ENCODE data around the gene THSD7A.
A peak's percentile ranks its signal among the peaks of the same experiment; 100 is the strongest.

Gene THSD7A

DNA sequence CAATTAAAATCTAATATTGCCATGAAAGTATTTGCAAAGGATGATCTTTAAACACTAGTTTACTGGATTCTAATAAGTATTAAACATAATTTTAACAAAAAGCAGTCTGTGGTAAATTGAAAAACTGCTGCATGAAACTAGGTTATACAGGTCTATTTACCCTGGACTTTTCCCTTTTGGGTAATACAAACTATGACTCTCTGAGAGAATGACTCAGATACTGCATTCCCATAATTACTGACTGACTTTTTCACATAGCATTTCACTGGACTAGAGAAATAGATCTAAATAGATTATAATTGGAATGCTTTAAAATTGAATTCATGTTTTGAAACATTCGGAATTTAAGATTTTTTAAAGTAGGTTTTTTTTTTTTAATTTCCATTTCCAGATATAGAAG lies 395.7 kb downstream of the THSD7A start:
- H3K27ac ChIP-seq, result no peak overlapping the region
- TF ChIP-seq, protein P1, sequence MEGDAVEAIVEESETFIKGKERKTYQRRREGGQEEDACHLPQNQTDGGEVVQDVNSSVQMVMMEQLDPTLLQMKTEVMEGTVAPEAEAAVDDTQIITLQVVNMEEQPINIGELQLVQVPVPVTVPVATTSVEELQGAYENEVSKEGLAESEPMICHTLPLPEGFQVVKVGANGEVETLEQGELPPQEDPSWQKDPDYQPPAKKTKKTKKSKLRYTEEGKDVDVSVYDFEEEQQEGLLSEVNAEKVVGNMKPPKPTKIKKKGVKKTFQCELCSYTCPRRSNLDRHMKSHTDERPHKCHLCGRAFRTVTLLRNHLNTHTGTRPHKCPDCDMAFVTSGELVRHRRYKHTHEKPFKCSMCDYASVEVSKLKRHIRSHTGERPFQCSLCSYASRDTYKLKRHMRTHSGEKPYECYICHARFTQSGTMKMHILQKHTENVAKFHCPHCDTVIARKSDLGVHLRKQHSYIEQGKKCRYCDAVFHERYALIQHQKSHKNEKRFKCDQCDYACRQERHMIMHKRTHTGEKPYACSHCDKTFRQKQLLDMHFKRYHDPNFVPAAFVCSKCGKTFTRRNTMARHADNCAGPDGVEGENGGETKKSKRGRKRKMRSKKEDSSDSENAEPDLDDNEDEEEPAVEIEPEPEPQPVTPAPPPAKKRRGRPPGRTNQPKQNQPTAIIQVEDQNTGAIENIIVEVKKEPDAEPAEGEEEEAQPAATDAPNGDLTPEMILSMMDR (conservative IDR thresholded peaks at IDR 0.05), result no peak
- TF ChIP-seq ZFX (IDR thresholded peaks at IDR 0.05), result no peak

DNA sequence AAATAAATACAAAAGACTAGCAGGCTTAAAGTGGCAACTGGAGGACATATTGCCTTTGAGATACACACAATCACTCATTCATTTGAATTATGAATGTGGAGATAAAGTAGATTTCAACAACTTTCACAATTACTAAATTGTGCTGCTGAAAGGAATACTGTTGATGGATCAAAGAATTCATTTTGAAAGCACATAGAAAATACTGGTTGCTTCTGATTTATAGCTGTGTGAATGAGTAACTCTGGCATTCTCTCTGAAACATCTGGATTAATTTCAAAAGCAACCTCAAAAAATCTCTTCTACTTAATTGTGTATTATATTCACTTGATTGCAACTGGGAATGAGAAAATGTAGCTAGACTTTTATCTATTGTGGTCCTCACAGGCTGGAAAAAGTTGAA lies 397.6 kb downstream of the THSD7A start:
- H3K27ac ChIP-seq, result no peak overlapping the region
- TF ChIP-seq, protein P1 (conservative IDR thresholded peaks at IDR 0.05), result no peak
- TF ChIP-seq ZFX (IDR thresholded peaks at IDR 0.05), result no peak

DNA sequence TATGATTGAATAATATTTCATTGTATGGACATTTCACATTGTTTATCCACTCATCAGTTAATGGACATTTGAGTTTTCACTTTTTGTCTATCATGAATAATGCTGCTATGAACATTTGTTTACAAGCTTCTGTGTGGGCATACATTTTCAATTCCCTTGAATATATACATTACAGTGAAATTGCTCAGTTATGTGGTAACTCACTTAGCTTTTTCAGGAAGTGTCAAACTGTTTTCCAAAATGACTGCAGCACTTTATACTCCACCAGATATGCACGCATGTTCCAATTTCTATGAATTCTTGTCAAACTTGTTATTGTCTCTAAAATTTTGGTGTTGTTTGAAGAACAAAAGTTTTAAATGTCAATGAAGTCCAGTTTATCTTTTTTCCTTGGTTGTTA lies 401.2 kb downstream of the THSD7A start:
- no peak for TF ChIP-seq ZFX (IDR thresholded peaks at IDR 0.05)
- TF ChIP-seq, protein P1 (conservative IDR thresholded peaks at IDR 0.05), result no peak
- no peak overlapping the region for H3K27ac ChIP-seq

DNA sequence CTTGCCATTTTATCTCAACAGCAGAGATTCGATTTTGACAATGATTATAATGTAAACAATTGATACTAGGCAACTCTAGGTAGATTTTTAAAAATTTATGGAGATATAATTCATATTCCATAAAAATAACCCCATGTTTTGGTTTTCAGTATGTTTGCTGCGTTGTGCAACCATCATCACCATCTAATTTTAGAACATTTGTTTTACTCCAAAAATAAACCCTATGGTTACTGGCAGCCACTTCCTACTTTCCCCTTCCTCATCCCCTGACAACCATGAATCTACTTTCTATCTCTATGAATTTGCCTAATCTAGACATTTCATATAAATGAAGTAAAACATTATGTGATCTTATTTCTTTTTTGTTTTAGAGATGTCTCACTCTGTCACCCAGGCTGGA lies 401.9 kb downstream of the THSD7A start:
- no peak for TF ChIP-seq ZFX (IDR thresholded peaks at IDR 0.05)
- TF ChIP-seq, protein P1 (conservative IDR thresholded peaks at IDR 0.05), result no peak
- H3K27ac ChIP-seq, result no peak overlapping the region

DNA sequence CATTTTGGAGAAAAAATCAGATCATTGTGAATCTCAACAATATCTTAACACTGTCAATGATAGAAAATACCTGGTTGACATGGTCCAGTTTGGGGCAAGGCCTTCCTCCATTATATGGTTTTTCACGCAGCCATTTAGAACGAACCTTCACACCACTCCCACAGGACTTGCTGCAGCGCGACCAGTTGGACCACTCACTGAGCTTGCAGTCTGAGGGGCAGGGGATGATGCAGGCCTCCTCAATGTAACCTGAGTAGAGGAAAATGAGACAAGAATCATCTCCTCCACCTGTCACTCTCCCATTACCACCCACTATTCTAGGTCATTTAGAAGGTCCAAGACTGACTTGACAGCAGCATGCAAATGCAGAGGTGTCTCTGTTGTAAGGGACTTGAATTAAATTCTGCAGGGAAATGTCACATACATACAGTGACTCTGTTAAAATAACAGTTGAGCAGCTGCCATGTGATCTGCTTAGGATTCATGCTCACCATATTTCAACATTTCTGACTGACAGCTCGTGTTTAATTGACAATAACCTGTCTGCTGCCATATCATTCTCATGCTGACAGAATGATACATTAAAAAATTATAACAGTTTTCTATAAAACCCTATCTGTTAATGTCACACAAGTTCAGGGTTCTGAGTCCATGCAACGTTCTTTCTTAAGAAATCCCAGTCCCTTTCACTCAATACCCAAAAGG lies 403.0 kb downstream of the THSD7A start:
- no peak for TF ChIP-seq ZFX (IDR thresholded peaks at IDR 0.05)
- TF ChIP-seq, protein P1 (conservative IDR thresholded peaks at IDR 0.05), result no peak
- no peak overlapping the region for H3K27ac ChIP-seq

DNA sequence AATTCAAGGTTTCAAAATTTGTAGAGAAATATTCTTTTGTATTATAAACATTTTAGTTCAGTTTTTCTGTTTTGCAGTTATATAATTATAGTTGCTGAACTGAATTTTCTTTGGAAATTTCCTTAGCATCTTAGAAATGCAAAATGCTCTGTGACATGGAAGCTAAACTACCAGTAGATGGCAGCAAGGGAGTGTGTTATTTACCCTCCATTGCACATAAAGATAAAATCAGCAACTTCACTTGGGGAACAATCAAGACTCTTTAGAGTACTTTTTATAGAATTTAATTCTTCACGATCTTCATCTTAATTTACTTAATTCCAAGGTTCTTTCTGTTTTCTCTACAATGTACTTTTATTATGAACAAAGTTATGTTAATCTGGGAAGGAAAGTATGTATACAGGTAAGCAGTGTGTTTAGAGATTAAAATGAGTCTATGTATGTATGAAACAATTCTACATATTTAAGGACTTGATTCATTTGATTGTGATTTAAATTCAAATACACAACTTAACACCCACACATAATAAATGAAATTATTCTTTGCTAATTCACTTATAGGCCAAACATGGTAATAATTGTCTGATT lies 404.2 kb downstream of the THSD7A start:
- H3K27ac ChIP-seq, result no peak overlapping the region
- TF ChIP-seq, protein P1 (conservative IDR thresholded peaks at IDR 0.05), result peak; percentile 89
- no peak for TF ChIP-seq ZFX (IDR thresholded peaks at IDR 0.05)

DNA sequence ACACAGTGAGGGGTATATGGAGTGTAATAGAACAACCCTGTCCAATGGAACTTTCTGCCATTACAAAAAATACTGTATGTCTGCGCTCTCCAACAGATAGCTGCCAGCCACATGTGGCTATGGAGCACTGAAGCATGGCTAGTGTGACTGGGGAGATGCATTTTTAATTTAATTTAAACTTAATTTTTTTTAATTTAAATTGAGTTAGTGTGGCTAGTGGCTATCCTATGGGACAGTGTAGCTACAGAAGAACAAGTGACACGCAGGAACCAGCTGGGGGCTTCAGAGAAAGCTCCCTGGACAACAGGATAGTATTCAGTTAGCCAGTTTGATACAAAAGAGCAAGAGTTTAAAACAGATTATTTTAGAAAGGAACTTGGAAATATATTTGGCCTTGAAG lies 408.0 kb downstream of the THSD7A start:
- no peak for TF ChIP-seq ZFX (IDR thresholded peaks at IDR 0.05)
- TF ChIP-seq, protein P1 (conservative IDR thresholded peaks at IDR 0.05), result no peak
- no peak overlapping the region for H3K27ac ChIP-seq

All from C4-2B (cell line).